GM12872 (cell line): ENCODE data around the gene DNAJC15.

Source experiments
- TF ChIP-seq, protein P1 (sequence below): IDR thresholded peaks from 3 replicates; pipeline ENCODE4 v1.5.1; 2011; ENCODE audit warnings: low read depth, mild to moderate bottlenecking, low read length, moderate library complexity; ENCODE audit not compliant: insufficient read depth

DNAJC15 gene

DNA sequence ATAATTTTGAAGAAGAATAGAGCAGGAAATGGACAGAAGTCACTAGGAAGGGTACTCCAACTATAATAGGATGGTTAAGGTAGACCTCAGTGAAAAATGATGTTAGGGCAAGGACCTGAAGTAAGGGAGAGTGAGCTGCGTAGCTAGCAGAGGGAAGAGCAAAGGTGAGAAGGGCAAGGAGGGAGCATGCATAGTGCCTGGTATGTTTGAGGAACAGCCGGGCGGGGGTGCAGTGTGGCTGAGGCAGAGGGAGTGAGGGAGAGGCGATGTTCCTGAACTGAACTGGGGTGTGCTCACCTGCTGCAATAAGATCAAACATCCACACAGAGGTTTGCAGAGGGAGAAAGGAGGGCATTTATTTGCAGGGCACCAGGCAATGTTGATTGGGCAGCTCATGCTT is 110.4 kb downstream of the DNAJC15 start:
- TF ChIP-seq, protein P1, sequence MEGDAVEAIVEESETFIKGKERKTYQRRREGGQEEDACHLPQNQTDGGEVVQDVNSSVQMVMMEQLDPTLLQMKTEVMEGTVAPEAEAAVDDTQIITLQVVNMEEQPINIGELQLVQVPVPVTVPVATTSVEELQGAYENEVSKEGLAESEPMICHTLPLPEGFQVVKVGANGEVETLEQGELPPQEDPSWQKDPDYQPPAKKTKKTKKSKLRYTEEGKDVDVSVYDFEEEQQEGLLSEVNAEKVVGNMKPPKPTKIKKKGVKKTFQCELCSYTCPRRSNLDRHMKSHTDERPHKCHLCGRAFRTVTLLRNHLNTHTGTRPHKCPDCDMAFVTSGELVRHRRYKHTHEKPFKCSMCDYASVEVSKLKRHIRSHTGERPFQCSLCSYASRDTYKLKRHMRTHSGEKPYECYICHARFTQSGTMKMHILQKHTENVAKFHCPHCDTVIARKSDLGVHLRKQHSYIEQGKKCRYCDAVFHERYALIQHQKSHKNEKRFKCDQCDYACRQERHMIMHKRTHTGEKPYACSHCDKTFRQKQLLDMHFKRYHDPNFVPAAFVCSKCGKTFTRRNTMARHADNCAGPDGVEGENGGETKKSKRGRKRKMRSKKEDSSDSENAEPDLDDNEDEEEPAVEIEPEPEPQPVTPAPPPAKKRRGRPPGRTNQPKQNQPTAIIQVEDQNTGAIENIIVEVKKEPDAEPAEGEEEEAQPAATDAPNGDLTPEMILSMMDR: no peak

DNA sequence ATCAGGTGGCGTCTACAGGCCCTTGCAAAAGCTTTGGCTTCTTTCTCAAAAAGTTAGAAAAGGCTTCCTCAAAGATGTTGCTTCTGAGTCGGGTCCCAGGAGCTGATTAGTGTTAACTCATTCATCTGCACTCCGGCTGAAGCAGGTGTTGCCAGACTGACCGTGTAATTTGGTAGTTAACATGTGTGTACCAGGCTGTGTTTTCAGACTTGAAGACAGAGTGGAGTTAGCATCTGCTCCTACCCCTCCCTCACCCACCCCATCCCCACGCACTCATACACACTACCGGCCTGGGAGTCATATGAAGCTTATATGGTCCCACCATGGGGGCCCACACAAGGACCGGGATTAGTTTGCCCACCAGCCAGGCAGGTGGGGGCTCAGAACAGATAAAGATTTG is 111.5 kb downstream of the DNAJC15 start:
- TF ChIP-seq, protein P1: no peak

DNA sequence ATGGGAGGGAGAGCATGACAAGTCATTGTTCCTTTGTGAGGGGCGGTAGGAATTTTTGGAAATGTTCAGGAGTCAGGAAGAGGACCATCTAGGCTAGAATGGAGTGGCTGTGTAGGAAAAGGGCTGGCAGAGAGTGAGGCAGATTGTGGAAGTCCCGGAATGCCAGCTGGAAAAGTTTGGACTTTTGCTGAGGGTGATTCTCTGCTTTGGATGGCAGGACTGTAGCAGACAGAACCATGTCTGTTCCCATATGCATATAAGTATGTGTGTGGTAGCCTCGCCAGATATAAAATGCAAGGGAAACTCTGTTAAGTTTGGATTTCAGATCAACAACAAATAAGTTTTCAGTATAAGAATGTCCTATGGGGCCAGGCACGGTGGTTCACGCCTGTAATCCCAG is 112.1 kb downstream of the DNAJC15 start:
- TF ChIP-seq, protein P1: no peak

DNA sequence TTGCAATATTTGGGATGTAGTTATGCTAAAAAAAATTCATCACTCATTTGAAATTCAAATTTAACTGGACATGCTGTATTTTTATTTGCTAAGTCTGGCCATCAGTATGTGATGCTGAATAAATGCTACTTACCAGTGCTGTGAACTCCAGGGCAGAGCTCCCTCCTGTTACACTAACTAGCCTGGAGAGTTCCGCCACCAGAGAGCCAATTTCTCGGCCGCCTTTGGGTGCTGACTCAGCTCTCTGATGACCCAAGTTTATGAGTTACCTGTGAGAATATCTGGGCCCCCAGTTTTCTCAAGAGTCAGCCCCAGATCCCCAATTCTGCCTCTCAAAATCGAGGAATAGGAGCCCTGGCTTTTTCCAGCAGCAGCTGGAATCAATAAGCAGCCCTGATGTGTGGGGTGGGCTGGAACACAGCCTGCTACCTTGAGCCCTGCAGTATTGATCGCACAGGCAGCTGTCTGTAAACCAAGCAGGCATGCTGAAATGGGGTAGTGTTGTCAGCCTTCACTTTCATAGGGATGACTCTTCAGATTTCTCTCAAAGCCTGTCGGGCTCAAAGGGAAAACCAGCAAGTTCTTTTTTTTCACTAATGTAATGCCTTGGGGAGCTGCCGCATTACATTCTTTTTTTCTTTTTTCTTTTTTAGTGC is 113.7 kb downstream of the DNAJC15 start:
- TF ChIP-seq, protein P1: no peak

DNA sequence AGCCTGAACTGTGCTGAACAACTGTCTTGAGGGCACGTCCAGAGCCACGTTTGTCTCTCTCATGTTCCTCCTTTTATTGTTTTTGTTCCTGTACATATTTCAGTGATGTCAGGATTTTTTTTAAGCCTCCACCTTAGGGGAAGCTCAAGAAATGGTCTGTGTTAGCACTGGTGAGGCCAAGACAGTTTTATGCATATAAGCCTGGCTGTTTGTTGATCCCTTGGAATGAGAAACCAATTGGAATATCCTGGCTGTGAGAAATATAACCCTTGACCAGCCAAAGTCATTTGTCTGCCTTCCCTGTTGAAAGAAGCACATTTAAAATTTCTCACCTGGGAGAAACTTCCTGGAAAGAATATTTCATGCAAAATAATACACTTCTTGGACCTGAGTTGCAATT is 115.8 kb downstream of the DNAJC15 start:
- TF ChIP-seq, protein P1: no peak

DNA sequence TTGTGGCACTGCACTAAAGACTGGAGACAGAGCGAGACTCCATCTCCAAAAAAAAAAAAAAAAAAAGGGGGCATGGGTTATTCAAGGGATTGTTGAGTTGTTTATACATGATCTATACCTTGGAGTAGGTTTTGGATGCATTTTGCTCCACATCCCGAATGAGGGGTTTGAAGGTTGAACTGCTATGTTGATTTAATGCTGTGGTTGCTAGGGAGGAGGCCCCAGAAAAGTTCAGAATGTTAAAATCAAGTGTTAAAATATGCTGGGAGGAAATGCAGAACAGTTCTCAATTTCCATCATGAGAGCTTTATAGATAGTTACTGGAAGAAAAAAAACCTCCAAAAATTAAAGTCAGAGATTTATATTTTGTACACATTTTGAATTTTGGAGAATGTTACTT is 116.5 kb downstream of the DNAJC15 start:
- TF ChIP-seq, protein P1: no peak

DNA sequence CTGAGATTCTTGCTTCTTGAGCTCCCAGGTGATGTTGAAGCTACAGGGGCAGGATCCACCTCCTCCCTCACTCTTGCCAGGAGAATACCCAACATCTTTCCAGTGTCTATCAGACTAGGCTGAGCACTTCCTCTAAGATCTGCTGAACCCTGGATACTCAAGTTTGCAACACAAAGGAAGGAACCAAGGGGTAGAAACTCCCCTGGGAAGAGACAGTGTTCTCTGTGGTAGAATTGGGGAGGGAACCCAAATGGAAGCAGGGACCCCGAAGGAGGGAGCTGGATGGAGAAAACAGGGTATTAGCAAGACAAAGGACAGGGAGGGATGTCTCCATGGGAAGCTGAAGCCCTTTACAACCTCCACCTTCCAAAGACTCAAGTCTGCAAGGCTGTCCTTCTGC is 117.6 kb downstream of the DNAJC15 start:
- TF ChIP-seq, protein P1: no peak
